K562 (cell line): ENCODE data around the gene ARL4D. TPM values are rescaled to one million over a fixed set of nuclear protein-coding genes. Genes with fewer than 3 reads are reported as not detected.

Experiments
- ARID2 ChIP-seq: fragments of 450-650 bp; IDR thresholded peaks from 2 replicates; pipeline ENCODE4 v1.6.1; 2017; ENCODE audit warnings: antibody characterized with exemption, mild to moderate bottlenecking
- ATF7 ChIP-seq: fragments of 450-650 bp; IDR thresholded peaks from 2 replicates; pipeline ENCODE4 v1.7.1; 2014; ENCODE audit warnings: mild to moderate bottlenecking, moderate library complexity
- CSDE1 ChIP-seq, 2 experiments: fragments of 450-650 bp; IDR thresholded peaks; 2 replicates each; pipeline ENCODE4 v1.6.1; 2016; ENCODE audit warnings: mild to moderate bottlenecking in 1 of 2
- E2F1 ChIP-seq: sonication (generic); formaldehyde crosslinking; IDR thresholded peaks from 2 replicates; pipeline ENCODE4 v1.8.1; 2023; ENCODE audit warnings: mild to moderate bottlenecking, missing genetic modification reagents, moderate library complexity
- ETS2 ChIP-seq: IDR thresholded peaks from 2 replicates; pipeline ENCODE4 v1.6.1; 2016; ENCODE audit warnings: borderline replicate concordance, missing genetic modification characterization, mild to moderate bottlenecking, moderate library complexity, missing compliant biosample characterization; ENCODE audit not compliant: poor library complexity, severe bottlenecking
- NR2C2 ChIP-seq, 2 experiments: fragments of 200-800 bp in 1 of 2; sonication (Bioruptor generic) in 1 of 2; sonication (generic) in 1 of 2; formaldehyde crosslinking in 1 of 2; IDR thresholded peaks; 2 replicates each; pipeline versions ENCODE4 v1.6.1 to v1.8.0; 2016 to 2022; ENCODE audit warnings: mild to moderate bottlenecking in 1 of 2, missing compliant biosample characterization in 1 of 2, missing genetic modification characterization in 1 of 2, missing genetic modification reagents in 1 of 2
- PHF21A ChIP-seq: fragments of 450-650 bp; IDR thresholded peaks from 2 replicates; pipeline ENCODE4 v1.6.1; 2017; ENCODE audit warnings: low read depth, borderline replicate concordance
- POLR2AphosphoS2 ChIP-seq: IDR thresholded peaks from 2 replicates; pipeline ENCODE4 v1.6.1; 2012; ENCODE audit warnings: low read length, improper control_type of control experiment
- POLR2B ChIP-seq: fragments of 450-650 bp; IDR thresholded peaks from 2 replicates; pipeline ENCODE4 v1.6.1; 2018; ENCODE audit warnings: low read depth; ENCODE audit not compliant: partially characterized antibody
- RBM39 ChIP-seq: fragments of 200-400 bp; formaldehyde crosslinking; optimal IDR thresholded peaks from 2 replicates; pipeline ENCODE3; 2018; ENCODE audit warnings: low read depth, low read length
- TARDBP ChIP-seq: fragments of 450-650 bp; IDR thresholded peaks from 2 replicates; pipeline ENCODE4 v1.6.1; 2016
- ZNF263 ChIP-seq: sonication (generic); formaldehyde crosslinking; IDR thresholded peaks from 2 replicates; pipeline ENCODE4 v1.8.0; 2022; ENCODE audit warnings: mild to moderate bottlenecking, missing genetic modification reagents, borderline replicate concordance
- ZNF583 ChIP-seq: fragments of 250-450 bp; sonication (Bioruptor Pico); IDR thresholded peaks from 2 replicates; pipeline ENCODE4 v1.4.0; 2020
- polyA plus RNA-seq, 8 experiments: library from polyadenylated mRNA; depleted of rRNA in 4 of 8; stranded (reverse) in 5 of 8; unstranded in 3 of 8; fragments of >200 nt; fragmentation: Nextera tagmentation in 2 of 8; fragmentation: Illumina TruSeq in 1 of 8; extraction: Ambion mirVana in 2 of 8; extraction: Trizol in 1 of 8; gene quantifications; 2 replicates each; pipeline versions ENCODE4 v1.2.1 to v1.2.3, GENCODE V29; 2011 to 2014; ENCODE audit warnings: inconsistent platforms in 1 of 8, missing spikeins in 1 of 8
- total RNA-seq, 7 experiments: library from RNA; depleted of rRNA in 6 of 7; stranded (reverse); fragments of >200 nt in 6 of 7; fragmentation: Illumina TruSeq in 2 of 7; extraction: Trizol in 2 of 7; gene quantifications; 2 replicates each; pipeline versions ENCODE4 v1.2.1 to v1.2.3, GENCODE V29; 2011 to 2021; ENCODE audit warnings: low replicate concordance in 1 of 7
- TF ChIP-seq, protein P1 (sequence below), 2 experiments: fragments of 450-650 bp in 1 of 2; sonication (generic) in 1 of 2; formaldehyde crosslinking in 1 of 2; IDR thresholded peaks; 2 replicates each; pipeline versions ENCODE4 v1.7.1 to v1.9.0; 2016 to 2022; ENCODE audit warnings: inconsistent platforms in 1 of 2, mild to moderate bottlenecking in 1 of 2, missing genetic modification reagents in 1 of 2
- TF ChIP-seq, protein P2 (sequence below): fragments of 450-650 bp; formaldehyde crosslinking; IDR thresholded peaks from 2 replicates; pipeline ENCODE4 v1.4.0; 2022; ENCODE audit warnings: missing genetic modification characterization
- TF ChIP-seq, protein P3 (sequence below): fragments of 250-450 bp; sonication (Bioruptor Pico); IDR thresholded peaks from 2 replicates; pipeline ENCODE4 v1.8.0; 2021; ENCODE audit warnings: moderate library complexity, mild to moderate bottlenecking, inconsistent platforms

ARL4D gene
- total and polyA plus RNA-seq, 9 of the 15 experiments (the other 6 are each of a cell fraction or from before 2014, with no cell fraction given) = 0.07 to 0.53 (median 0.28) TPM; not detected in 1

DNA sequence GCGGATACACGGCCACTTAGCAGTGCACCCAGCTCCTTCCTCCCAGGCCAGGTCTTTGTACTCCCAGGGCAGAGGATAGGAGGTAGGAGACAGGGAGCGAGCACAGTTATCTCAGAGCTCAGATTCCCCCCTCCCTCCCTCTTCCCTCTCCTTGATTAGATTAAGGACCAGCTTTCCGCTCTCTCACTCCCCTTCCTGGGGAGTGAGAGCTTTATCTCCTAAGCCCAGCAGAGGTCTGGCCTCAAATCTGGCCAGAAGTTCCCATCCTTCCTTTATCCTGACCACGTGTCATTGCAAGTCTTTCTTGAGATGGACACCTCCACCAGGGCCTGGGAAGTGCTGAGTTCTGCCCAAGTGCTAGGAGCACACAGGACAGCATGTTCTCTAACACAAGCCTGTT, 5.1 kb downstream of the ARL4D start (continued):
- TF ChIP-seq CSDE1 (IDR thresholded peaks at IDR 0.05) (no peak), POLR2B (no peak), RBM39 (no peak), ZNF263 (CRISPR knock-in tag) (no peak), TARDBP (peak; percentile 96), ATF7 (0 out of 2 replicates have a peak, but pooled peaks have one; percentile 40), ETS2 (tag) (no peak), E2F1 (no peak), PHF21A (peak; percentile 98), ARID2 (no peak), POLR2AphosphoS2 (no peak), ZNF583 (peak; percentile 54; the same call in 1 of the 2 replicates), NR2C2 (CRISPR knock-in tag; IDR thresholded peaks at IDR 0.05) (no peak), NR2C2 (tag; IDR thresholded peaks at IDR 0.05) (no peak)
- TF ChIP-seq, protein P1, sequence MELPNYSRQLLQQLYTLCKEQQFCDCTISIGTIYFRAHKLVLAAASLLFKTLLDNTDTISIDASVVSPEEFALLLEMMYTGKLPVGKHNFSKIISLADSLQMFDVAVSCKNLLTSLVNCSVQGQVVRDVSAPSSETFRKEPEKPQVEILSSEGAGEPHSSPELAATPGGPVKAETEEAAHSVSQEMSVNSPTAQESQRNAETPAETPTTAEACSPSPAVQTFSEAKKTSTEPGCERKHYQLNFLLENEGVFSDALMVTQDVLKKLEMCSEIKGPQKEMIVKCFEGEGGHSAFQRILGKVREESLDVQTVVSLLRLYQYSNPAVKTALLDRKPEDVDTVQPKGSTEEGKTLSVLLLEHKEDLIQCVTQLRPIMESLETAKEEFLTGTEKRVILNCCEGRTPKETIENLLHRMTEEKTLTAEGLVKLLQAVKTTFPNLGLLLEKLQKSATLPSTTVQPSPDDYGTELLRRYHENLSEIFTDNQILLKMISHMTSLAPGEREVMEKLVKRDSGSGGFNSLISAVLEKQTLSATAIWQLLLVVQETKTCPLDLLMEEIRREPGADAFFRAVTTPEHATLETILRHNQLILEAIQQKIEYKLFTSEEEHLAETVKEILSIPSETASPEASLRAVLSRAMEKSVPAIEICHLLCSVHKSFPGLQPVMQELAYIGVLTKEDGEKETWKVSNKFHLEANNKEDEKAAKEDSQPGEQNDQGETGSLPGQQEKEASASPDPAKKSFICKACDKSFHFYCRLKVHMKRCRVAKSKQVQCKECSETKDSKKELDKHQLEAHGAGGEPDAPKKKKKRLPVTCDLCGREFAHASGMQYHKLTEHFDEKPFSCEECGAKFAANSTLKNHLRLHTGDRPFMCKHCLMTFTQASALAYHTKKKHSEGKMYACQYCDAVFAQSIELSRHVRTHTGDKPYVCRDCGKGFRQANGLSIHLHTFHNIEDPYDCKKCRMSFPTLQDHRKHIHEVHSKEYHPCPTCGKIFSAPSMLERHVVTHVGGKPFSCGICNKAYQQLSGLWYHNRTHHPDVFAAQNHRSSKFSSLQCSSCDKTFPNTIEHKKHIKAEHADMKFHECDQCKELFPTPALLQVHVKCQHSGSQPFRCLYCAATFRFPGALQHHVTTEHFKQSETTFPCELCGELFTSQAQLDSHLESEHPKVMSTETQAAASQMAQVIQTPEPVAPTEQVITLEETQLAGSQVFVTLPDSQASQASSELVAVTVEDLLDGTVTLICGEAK (IDR thresholded peaks at IDR 0.05) = no peak
- TF ChIP-seq, protein P1 (CRISPR knock-in tag; IDR thresholded peaks at IDR 0.05) = no peak
- TF ChIP-seq, protein P2, sequence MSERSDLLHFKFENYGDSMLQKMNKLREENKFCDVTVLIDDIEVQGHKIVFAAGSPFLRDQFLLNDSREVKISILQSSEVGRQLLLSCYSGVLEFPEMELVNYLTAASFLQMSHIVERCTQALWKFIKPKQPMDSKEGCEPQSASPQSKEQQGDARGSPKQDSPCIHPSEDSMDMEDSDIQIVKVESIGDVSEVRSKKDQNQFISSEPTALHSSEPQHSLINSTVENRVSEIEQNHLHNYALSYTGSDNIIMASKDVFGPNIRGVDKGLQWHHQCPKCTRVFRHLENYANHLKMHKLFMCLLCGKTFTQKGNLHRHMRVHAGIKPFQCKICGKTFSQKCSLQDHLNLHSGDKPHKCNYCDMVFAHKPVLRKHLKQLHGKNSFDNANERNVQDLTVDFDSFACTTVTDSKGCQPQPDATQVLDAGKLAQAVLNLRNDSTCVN (CRISPR knock-in tag) = no peak
- TF ChIP-seq, protein P3, sequence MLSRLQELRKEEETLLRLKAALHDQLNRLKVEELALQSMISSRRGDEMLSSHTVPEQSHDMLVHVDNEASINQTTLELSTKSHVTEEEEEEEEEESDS (CRISPR knock-in tag) = no peak
